IMR-90 (cell line): Measurements from ENCODE around the gene TMEM41A. TPM values are rescaled to one million over a fixed set of nuclear protein-coding genes. Genes with fewer than 3 reads are reported as not detected.
"Not testable (repeated sequence)": the region's sequence is repeated elsewhere in the genome, so short reads cannot be mapped to it uniquely, and the experiment has no call there.

ENCODE experiments used
- ATAC-seq: fragments of 200-7000 bp; cut with Tn5 transposase; 2 replicates; pipeline ENCODE4 v1.9.1; 2020; ENCODE audit warnings: low read depth, mild to moderate bottlenecking, moderate library complexity
- BruUV-seq: library from RNA; stranded (reverse); fragments of 400-500 nt; replicated peaks from 2 replicates; lab custom pipeline; 2021; lab: Mats Ljungman, UMichigan
- CTCF ChIA-PET: fragments of 300-600 bp; formaldehyde crosslinking; extraction: SDS; loops from one replicate; lab custom pipeline; 2021; ENCODE audit warnings: antibody characterized with exemption; lab: Yijun Ruan, JAX
- POLR2A ChIA-PET: fragments of 300-600 bp; sonication (Branson Sonifier 250); formaldehyde crosslinking; loops from one replicate; lab custom pipeline; 2022; ENCODE audit warnings: antibody characterized with exemption; ENCODE audit not compliant: unreplicated experiment; lab: Charles Lee
- DNase-seq: peaks from one replicate; pipeline ENCODE4 v3.0.0; 2013
- H2AFZ ChIP-seq: replicated peaks from 2 replicates; pipeline ENCODE3; 2013; ENCODE audit warnings: low read length, mild to moderate bottlenecking; ENCODE audit not compliant: poor library complexity
- H2AK5ac ChIP-seq: 2 replicates; pipeline ENCODE4 v1.6.1; 2013; ENCODE audit warnings: low read depth, low read length, inconsistent platforms
- H2AK9ac ChIP-seq: replicated peaks from 2 replicates; pipeline ENCODE3; 2013; ENCODE audit warnings: mild to moderate bottlenecking, low read depth, low read length, moderate library complexity; ENCODE audit not compliant: poor library complexity
- H2BK120ac ChIP-seq: 2 replicates; pipeline ENCODE4 v1.6.1; 2013; ENCODE audit warnings: low read depth, low read length, inconsistent platforms
- H2BK15ac ChIP-seq: 3 replicates; pipeline ENCODE4 v1.6.1; 2013; ENCODE audit warnings: low read depth, low read length, inconsistent platforms
- H2BK20ac ChIP-seq: 2 replicates; pipeline ENCODE4 v1.6.1; 2013; ENCODE audit warnings: low read depth, mild to moderate bottlenecking, inconsistent platforms, low read length, moderate library complexity
- H2BK5ac ChIP-seq: 2 replicates; pipeline ENCODE4 v1.6.1; 2013; ENCODE audit warnings: mild to moderate bottlenecking, low read depth, low read length, inconsistent platforms; ENCODE audit not compliant: poor library complexity, severe bottlenecking
- H3K14ac ChIP-seq: replicated peaks from 2 replicates; pipeline ENCODE4 v1.6.1; 2013; ENCODE audit warnings: low read depth, low read length, inconsistent platforms
- H3K18ac ChIP-seq: 2 replicates; pipeline ENCODE4 v1.6.1; 2013; ENCODE audit warnings: low read depth, low read length, control low read depth
- H3K23ac ChIP-seq: 2 replicates; pipeline ENCODE4 v1.6.1; 2013; ENCODE audit warnings: low read depth, low read length, inconsistent platforms
- H3K27ac ChIP-seq: 2 replicates; pipeline ENCODE4 v1.5.1; 2013; ENCODE audit warnings: mild to moderate bottlenecking, control low read depth, low read length; ENCODE audit not compliant: insufficient read depth
- H3K27me3 ChIP-seq: 2 replicates; pipeline ENCODE4 v1.6.1; 2013; ENCODE audit warnings: low read length; ENCODE audit not compliant: control insufficient read depth, insufficient read depth
- H3K36me3 ChIP-seq: 2 replicates; pipeline ENCODE4 v1.6.1; 2013; ENCODE audit warnings: low read length, mixed read lengths; ENCODE audit not compliant: control insufficient read depth, insufficient read depth
- H3K4ac ChIP-seq: 2 replicates; pipeline ENCODE4 v1.6.1; 2013; ENCODE audit warnings: low read depth, low read length, inconsistent platforms
- H3K4me1 ChIP-seq: 2 replicates; pipeline ENCODE4 v1.6.1; 2013; ENCODE audit warnings: low read length, mixed read lengths; ENCODE audit not compliant: control insufficient read depth, insufficient read depth
- H3K4me2 ChIP-seq: 2 replicates; pipeline ENCODE4 v1.6.1; 2013; ENCODE audit warnings: low read depth, mild to moderate bottlenecking, control low read depth, low read length, moderate library complexity
- H3K4me3 ChIP-seq: 2 replicates; pipeline ENCODE4 v1.5.1; 2013; ENCODE audit warnings: low read depth, mild to moderate bottlenecking, control low read depth, low read length, moderate library complexity; ENCODE audit not compliant: insufficient read depth
- H3K56ac ChIP-seq: 2 replicates; pipeline ENCODE4 v1.6.1; 2013; ENCODE audit warnings: low read length, inconsistent platforms; ENCODE audit not compliant: insufficient read depth; ENCODE audit errors: extremely low read depth
- H3K79me1 ChIP-seq, 2 experiments: 2 replicates each; pipeline ENCODE4 v1.6.1; 2013; ENCODE audit warnings: low read length in 2 of 2, inconsistent platforms in 1 of 2, low read depth in 1 of 2
- H3K9ac ChIP-seq: 2 replicates; pipeline ENCODE4 v1.6.1; 2013; ENCODE audit warnings: low read depth, low read length, control low read depth
- H3K9me1 ChIP-seq: 2 replicates; pipeline ENCODE4 v1.6.1; 2013; ENCODE audit warnings: low read length, inconsistent platforms; ENCODE audit not compliant: insufficient read depth
- H3K9me3 ChIP-seq: 2 replicates; pipeline ENCODE4 v1.6.1; 2013; ENCODE audit warnings: low read length; ENCODE audit not compliant: control insufficient read depth, insufficient read depth
- H4K20me1 ChIP-seq: 2 replicates; pipeline ENCODE4 v1.6.1; 2013; ENCODE audit warnings: low read length, inconsistent platforms; ENCODE audit not compliant: insufficient read depth
- H4K5ac ChIP-seq: 2 replicates; pipeline ENCODE4 v1.6.1; 2013; ENCODE audit warnings: mild to moderate bottlenecking, low read depth, low read length, control low read depth
- H4K8ac ChIP-seq, 2 experiments: 2 replicates each; pipeline ENCODE4 v1.6.1; 2013; ENCODE audit warnings: low read depth in 2 of 2, low read length in 2 of 2, control low read depth in 1 of 2, inconsistent platforms in 1 of 2
- H4K91ac ChIP-seq: 2 replicates; pipeline ENCODE4 v1.6.1; 2013; ENCODE audit warnings: low read depth, low read length, inconsistent platforms; ENCODE audit not compliant: insufficient read depth
- MAFK ChIP-seq: IDR thresholded peaks from 2 replicates; pipeline ENCODE4 v1.6.1; 2012; ENCODE audit warnings: low read depth, low read length, improper control_type of control experiment
- WGBS, 2 experiments: methylation state at CpG; one replicate each; pipeline versions ENCODE4 v1.1.5 to v1.1.7; 2013; ENCODE audit warnings: missing lambda C conversion rate in 2 of 2; ENCODE audit not compliant: insufficient read length in 1 of 2; ENCODE audit errors: extremely low coverage in 2 of 2; 5-methylcytosine and 5-hydroxymethylcytosine counted together
- dilution Hi-C: fragments of 300-500 bp; cut with HindIII; formaldehyde crosslinking; loops from one replicate; pipeline ENCODE4 v1.14.3; 2018; ENCODE audit warnings: low sequenced_read_pairs; ENCODE audit not compliant: unreplicated experiment
- in situ Hi-C: fragments of 300-500 bp; cut with MboI; formaldehyde crosslinking; loops from 3 replicates; pipeline ENCODE4 v1.14.3; 2019; ENCODE audit warnings: low sequenced_read_pairs, inconsistent platforms, mixed read lengths
- intact Hi-C: fragments of 100-400 bp; cut with micrococcal nuclease; formaldehyde crosslinking; loops from 2 replicates; pipeline ENCODE4 v1.10.0; 2022
- polyA plus RNA-seq, 3 experiments: library from polyadenylated mRNA; depleted of rRNA; stranded (reverse); fragments of >200 nt; gene quantifications; 2 replicates each; pipeline ENCODE4 v1.2.3, GENCODE V29; 2012; ENCODE audit warnings: low replicate concordance in 1 of 3
- total RNA-seq: library from RNA; depleted of rRNA; stranded (reverse); fragments of >200 nt; gene quantifications from 2 replicates; pipeline ENCODE4 v1.2.3, GENCODE V29; 2012

Gene TMEM41A
- total and polyA plus RNA-seq, 2 of the 4 experiments (the other 2 are of a cell fraction): 10.6 to 12.5 TPM

DNA sequence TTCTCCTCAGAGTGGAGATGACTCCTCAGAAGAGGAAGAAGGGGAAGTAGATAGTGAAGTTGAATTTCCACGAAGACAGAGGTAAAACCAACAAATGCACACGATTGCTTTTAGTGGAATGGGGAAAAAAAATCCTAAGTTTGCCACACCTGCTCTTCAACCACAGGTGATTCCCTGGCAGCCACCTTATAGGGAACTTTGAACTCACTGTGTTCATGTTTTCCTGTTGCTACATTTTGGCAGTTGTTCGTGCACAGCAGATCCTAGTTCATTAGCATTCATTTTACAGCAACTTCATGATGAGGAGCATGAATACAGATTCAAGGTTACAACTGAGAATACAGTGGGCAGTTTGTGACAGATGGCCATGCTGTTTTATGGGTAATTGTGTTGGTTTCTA, 21.5 kb downstream of the TMEM41A start:
- Histone ChIP-seq H3K4me3 (no peak overlapping the region), H2BK120ac (no peak overlapping the region), H3K14ac (no peak overlapping the region), H2AK5ac (no peak overlapping the region), H3K79me1 (no peaks in the 10 kb centered on the region), H4K20me1 (no peaks in the 10 kb centered on the region), H3K18ac (no peak overlapping the region), H2BK5ac (no peak overlapping the region), H3K56ac (no peak overlapping the region), H2BK20ac (no peak overlapping the region), H4K5ac (no peak overlapping the region), H2AK9ac (no peak overlapping the region), H3K9me3 (no peaks in the 10 kb centered on the region), H3K23ac (no peak overlapping the region), H3K27ac (no peak overlapping the region), H3K4me2 (no peak overlapping the region), H3K36me3 (peaks cover 17% of the 10 kb centered on the region), H2BK15ac (no peak overlapping the region), H2AFZ (no peak overlapping the region), H3K4me1 (no peaks in the 10 kb centered on the region), H4K8ac (no peak overlapping the region), H3K4ac (no peak overlapping the region), H3K27me3 (no peaks in the 10 kb centered on the region), H3K9ac (no peak overlapping the region), H3K9me1 (peaks cover 5% of the 10 kb centered on the region; the same call in 1 of the 2 replicates), H4K91ac (no peak overlapping the region)
- in situ Hi-C loops (no loop called here), dilution Hi-C loops (no loop called here), intact Hi-C loops (no loop called here)
- no CpG with 5 or more reads among the region's 3 CpGs for WGBS, 2 experiments
- ChIA-PET CTCF (no interaction called here), POLR2A (no interaction called here)
- TF ChIP-seq MAFK: no peak
- ATAC-seq (no peak), DNase-seq (no peak)
- no TSS peak for BruUV-seq

DNA sequence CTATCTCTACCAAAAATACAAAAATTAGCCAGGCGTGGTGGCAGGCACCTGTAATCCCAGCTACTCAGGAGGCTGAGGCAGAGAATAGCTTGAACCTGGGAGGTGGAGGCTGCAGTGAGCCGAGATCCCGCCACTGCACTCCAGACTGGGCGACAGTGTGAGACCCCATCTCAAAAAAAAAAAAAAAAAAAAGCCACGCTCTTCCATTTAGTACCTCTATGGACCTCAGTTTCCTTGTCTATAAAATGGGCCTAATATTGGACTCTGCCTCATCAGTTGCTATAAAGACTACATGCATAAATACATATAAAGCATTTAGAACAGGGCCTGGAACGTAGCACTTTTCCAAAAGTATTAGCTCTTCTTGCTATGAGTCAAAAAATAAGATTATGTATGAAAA, 23.9 kb downstream of the TMEM41A start:
- H3K27me3 ChIP-seq, H2BK15ac ChIP-seq, H3K27ac ChIP-seq, intact Hi-C loops, H2BK20ac ChIP-seq, H4K20me1 ChIP-seq, ATAC-seq, H2BK5ac ChIP-seq, POLR2A ChIA-PET, H2BK120ac ChIP-seq, H3K9me3 ChIP-seq, BruUV-seq, H3K4me2 ChIP-seq, H3K4me1 ChIP-seq, H3K36me3 ChIP-seq, H3K18ac ChIP-seq, in situ Hi-C loops, H3K4ac ChIP-seq, H3K9me1 ChIP-seq, H4K5ac ChIP-seq, H3K14ac ChIP-seq, H3K23ac ChIP-seq, H3K79me1 ChIP-seq, H4K91ac ChIP-seq, DNase-seq, H2AK5ac ChIP-seq, H2AK9ac ChIP-seq, H4K8ac ChIP-seq, H3K9ac ChIP-seq, CTCF ChIA-PET, H3K56ac ChIP-seq, dilution Hi-C loops, H2AFZ ChIP-seq, H3K4me3 ChIP-seq: not testable (repeated sequence)
- 94% methylated on average over 3 of the region's 6 CpGs; no CpG with 5 or more reads in 1 of the 2 experiments for whole genome bisulfite sequencing, 2 experiments
